ENCODE results near the gene ADH6. TPM values are rescaled to one million over a fixed set of nuclear protein-coding genes. Genes with fewer than 3 reads are reported as not detected.

Gene ADH6
- polyA plus RNA-seq, 1 of the 3 experiments (the other 2 are of a cell fraction), result not detected

- TF ChIP-seq, protein P1, sequence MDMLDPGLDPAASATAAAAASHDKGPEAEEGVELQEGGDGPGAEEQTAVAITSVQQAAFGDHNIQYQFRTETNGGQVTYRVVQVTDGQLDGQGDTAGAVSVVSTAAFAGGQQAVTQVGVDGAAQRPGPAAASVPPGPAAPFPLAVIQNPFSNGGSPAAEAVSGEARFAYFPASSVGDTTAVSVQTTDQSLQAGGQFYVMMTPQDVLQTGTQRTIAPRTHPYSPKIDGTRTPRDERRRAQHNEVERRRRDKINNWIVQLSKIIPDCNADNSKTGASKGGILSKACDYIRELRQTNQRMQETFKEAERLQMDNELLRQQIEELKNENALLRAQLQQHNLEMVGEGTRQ (IDR thresholded peaks at IDR 0.05; ENCODE audit: borderline replicate concordance, low read depth, low read length), result no peak
- no peak for TF ChIP-seq MEF2A (IDR thresholded peaks at IDR 0.05; ENCODE audit: borderline replicate concordance, low read depth)
These were observed 10.9 kb downstream of the ADH6 start (continued) for GRCh38 chr4:99207911-99208718.

- no peaks in the 10 kb centered on the region for H3K4me1 ChIP-seq (ENCODE audit: control insufficient read depth in 1 of 2, insufficient read depth in 2 of 2, low read depth in 1 of 2, low read length in 1 of 2)
- H3K27ac ChIP-seq (ENCODE audit: low read depth in 2 of 2, low read length in 1 of 2), result no peak overlapping the region
- H3K9me3 ChIP-seq, result no peaks in the 10 kb centered on the region
- no peaks in the 10 kb centered on the region for H3K79me2 ChIP-seq (ENCODE audit: insufficient read depth)
- H3K9ac ChIP-seq, result no peak overlapping the region
- no peaks in the 10 kb centered on the region for H3K9me2 ChIP-seq
- H3K36me3 ChIP-seq (replicated peaks in 1 of 2; ENCODE audit: control insufficient read depth in 1 of 2, insufficient read depth in 2 of 2, low read length in 1 of 2), result no peaks in the 10 kb centered on the region
- H3K4me2 ChIP-seq, result no peak overlapping the region
- no peak overlapping the region for H3K4me3 ChIP-seq (ENCODE audit: low read depth in 2 of 2, low read length in 1 of 2)
- ChIA-PET CTCF (no interaction called here), POLR2A (no interaction called here)
- no peaks in the 10 kb centered on the region for H4K20me1 ChIP-seq (ENCODE audit: insufficient read depth)
- H3K27me3 ChIP-seq (ENCODE audit: insufficient read depth), result no peaks in the 10 kb centered on the region
- 43% methylated on average over 4 of the region's 4 CpGs for WGBS (ENCODE audit: low lambda C conversion rate)
- H2AFZ ChIP-seq (ENCODE audit: low read depth), result no peak overlapping the region
- no peak for TF ChIP-seq RFX5 (IDR thresholded peaks at IDR 0.05; ENCODE audit: low read length)
- TF ChIP-seq FOXJ3 (CRISPR knock-in tag; IDR thresholded peaks at IDR 0.05), result no peak
- TF ChIP-seq EZH2phosphoT487 (IDR thresholded peaks at IDR 0.05; ENCODE audit: borderline replicate concordance, low read depth), result no peak
- TF ChIP-seq, protein P2, sequence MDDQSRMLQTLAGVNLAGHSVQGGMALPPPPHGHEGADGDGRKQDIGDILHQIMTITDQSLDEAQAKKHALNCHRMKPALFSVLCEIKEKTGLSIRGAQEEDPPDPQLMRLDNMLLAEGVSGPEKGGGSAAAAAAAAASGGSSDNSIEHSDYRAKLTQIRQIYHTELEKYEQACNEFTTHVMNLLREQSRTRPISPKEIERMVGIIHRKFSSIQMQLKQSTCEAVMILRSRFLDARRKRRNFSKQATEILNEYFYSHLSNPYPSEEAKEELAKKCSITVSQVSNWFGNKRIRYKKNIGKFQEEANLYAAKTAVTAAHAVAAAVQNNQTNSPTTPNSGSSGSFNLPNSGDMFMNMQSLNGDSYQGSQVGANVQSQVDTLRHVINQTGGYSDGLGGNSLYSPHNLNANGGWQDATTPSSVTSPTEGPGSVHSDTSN (IDR thresholded peaks at IDR 0.05), result no peak
- TF ChIP-seq TCF12 (IDR thresholded peaks at IDR 0.05), result no peak
- TF ChIP-seq CHD2 (IDR thresholded peaks at IDR 0.05; ENCODE audit: low read length, partially characterized antibody), result no peak
- no peak for TF ChIP-seq MXI1 (IDR thresholded peaks at IDR 0.05; ENCODE audit: low read depth, low read length)
- TF ChIP-seq, protein P1 (IDR thresholded peaks at IDR 0.05; ENCODE audit: borderline replicate concordance, low read depth, low read length), result no peak
- no peak for TF ChIP-seq RAD21 (IDR thresholded peaks at IDR 0.05; ENCODE audit: low read length)
- TF ChIP-seq, protein P3, sequence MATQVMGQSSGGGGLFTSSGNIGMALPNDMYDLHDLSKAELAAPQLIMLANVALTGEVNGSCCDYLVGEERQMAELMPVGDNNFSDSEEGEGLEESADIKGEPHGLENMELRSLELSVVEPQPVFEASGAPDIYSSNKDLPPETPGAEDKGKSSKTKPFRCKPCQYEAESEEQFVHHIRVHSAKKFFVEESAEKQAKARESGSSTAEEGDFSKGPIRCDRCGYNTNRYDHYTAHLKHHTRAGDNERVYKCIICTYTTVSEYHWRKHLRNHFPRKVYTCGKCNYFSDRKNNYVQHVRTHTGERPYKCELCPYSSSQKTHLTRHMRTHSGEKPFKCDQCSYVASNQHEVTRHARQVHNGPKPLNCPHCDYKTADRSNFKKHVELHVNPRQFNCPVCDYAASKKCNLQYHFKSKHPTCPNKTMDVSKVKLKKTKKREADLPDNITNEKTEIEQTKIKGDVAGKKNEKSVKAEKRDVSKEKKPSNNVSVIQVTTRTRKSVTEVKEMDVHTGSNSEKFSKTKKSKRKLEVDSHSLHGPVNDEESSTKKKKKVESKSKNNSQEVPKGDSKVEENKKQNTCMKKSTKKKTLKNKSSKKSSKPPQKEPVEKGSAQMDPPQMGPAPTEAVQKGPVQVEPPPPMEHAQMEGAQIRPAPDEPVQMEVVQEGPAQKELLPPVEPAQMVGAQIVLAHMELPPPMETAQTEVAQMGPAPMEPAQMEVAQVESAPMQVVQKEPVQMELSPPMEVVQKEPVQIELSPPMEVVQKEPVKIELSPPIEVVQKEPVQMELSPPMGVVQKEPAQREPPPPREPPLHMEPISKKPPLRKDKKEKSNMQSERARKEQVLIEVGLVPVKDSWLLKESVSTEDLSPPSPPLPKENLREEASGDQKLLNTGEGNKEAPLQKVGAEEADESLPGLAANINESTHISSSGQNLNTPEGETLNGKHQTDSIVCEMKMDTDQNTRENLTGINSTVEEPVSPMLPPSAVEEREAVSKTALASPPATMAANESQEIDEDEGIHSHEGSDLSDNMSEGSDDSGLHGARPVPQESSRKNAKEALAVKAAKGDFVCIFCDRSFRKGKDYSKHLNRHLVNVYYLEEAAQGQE (IDR thresholded peaks at IDR 0.05; ENCODE audit: low read depth, low read length), result no peak
- TF ChIP-seq POLR2AphosphoS5 (IDR thresholded peaks at IDR 0.05; ENCODE audit: low read depth, low read length), result no peak
- TF ChIP-seq TAF1 (IDR thresholded peaks at IDR 0.05; ENCODE audit: borderline replicate concordance, low read depth, low read length), result no peak
- no peak for TF ChIP-seq MEF2A (IDR thresholded peaks at IDR 0.05; ENCODE audit: borderline replicate concordance, low read depth)
- TF ChIP-seq, protein P4, sequence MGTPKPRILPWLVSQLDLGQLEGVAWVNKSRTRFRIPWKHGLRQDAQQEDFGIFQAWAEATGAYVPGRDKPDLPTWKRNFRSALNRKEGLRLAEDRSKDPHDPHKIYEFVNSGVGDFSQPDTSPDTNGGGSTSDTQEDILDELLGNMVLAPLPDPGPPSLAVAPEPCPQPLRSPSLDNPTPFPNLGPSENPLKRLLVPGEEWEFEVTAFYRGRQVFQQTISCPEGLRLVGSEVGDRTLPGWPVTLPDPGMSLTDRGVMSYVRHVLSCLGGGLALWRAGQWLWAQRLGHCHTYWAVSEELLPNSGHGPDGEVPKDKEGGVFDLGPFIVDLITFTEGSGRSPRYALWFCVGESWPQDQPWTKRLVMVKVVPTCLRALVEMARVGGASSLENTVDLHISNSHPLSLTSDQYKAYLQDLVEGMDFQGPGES (IDR thresholded peaks at IDR 0.05; ENCODE audit: low read depth, low read length), result no peak
- no peak for TF ChIP-seq RXRA (IDR thresholded peaks at IDR 0.05; ENCODE audit: borderline replicate concordance, low read depth)
- TF ChIP-seq NFIC (IDR thresholded peaks at IDR 0.05; ENCODE audit: borderline replicate concordance), result no peak
- TF ChIP-seq EP300 (IDR thresholded peaks at IDR 0.05; ENCODE audit: borderline replicate concordance in 1 of 2, low read depth in 1 of 2, low read length in 1 of 2), result no peak
- TF ChIP-seq FOSL2 (IDR thresholded peaks at IDR 0.05; ENCODE audit: borderline replicate concordance, low read depth), result no peak
- no peaks in the 10 kb centered on the region for H3F3A ChIP-seq (replicated peaks; ENCODE audit: insufficient read depth)
- no peak for DNase-seq
These were observed 11.8 kb downstream of the ADH6 start for GRCh38 chr4:99207069-99207743.

Data from SK-N-SH (cell line).